ENCODE measurements around the gene KARS1.

KARS1 gene

DNA sequence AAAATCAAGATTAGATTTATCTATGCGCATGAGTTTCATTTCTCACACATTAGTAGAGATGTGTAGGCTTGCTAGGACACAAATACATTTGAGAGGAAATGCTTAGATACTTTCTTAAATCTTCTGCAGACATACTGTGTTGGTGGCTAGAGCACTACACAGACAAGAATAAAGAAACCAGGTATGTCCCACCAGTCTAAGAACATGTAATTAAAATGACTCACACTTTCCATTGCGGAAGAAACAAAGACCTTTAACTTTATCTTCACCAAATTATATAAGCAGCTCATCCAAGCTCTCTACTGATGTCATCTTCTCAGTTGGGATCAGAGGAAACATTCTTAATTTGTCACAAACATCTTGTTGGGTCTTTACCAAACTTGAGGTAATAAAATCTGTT, 68.7 kb downstream of the KARS1 start:
- DNase-seq, result no peak

GRCh38 chr16:75578212-75578611, 69.3 kb downstream of the KARS1 start:
- peak; percentile 43 for DNase-seq
